A549 (cell line): Measurements from ENCODE around the gene FARSB. TPM values are rescaled to one million over a fixed set of nuclear protein-coding genes. Genes with fewer than 3 reads are reported as not detected.
A peak's percentile ranks its signal among the peaks of the same experiment; 100 is the strongest.

Source experiments
- ATAC-seq, 2 experiments: fragments of 200-7000 bp in 1 of 2; fragments of >200 bp in 1 of 2; cut with Nextera tagmentation in 1 of 2; cut with Tn5 transposase in 1 of 2; 3 replicates each; pipeline versions ENCODE4 v1.8.0 to v1.9.1; 2018 to 2020; ENCODE audit warnings: mild to moderate bottlenecking in 1 of 2, moderate library complexity in 1 of 2
- CTCF ChIA-PET: fragments of 300-600 bp; sonication (Branson Sonifier 250); formaldehyde crosslinking; extraction: SDS; loops from one replicate; lab custom pipeline; 2021; ENCODE audit warnings: antibody characterized with exemption, inconsistent platforms; lab: Yijun Ruan, JAX
- POLR2A ChIA-PET: fragments of 350-600 bp; formaldehyde crosslinking; extraction: SDS; loops from one replicate; lab custom pipeline; 2021; ENCODE audit warnings: antibody characterized with exemption, inconsistent platforms; lab: Yijun Ruan, JAX
- DNase-seq, 2 experiments: peaks; one replicate each; pipeline versions ENCODE4 v3.0.0 to v3.0.0-alpha.2; 2011 to 2016; ENCODE audit warnings: low read depth in 1 of 2, low spot score in 1 of 2
- FAIRE-seq: peaks from 2 replicates; lab custom pipeline; 2011; peaks lifted over from hg19 to GRCh38; lab: Jason Lieb, UNC
- H3K27ac ChIP-seq, 2 experiments: fragments of >200 bp; sonication (Bioruptor Twin); formaldehyde crosslinking; 3 replicates each; pipeline ENCODE4 v1.5.1; 2016 to 2017
- H3K4me1 ChIP-seq: fragments of >200 bp; sonication (Bioruptor Twin); formaldehyde crosslinking; 3 replicates; pipeline ENCODE4 v1.6.1; 2016
- H3K4me2 ChIP-seq: fragments of >200 bp; sonication (Bioruptor Twin); formaldehyde crosslinking; 3 replicates; pipeline ENCODE4 v1.6.1; 2016
- H3K4me3 ChIP-seq: fragments of >200 bp; sonication (Bioruptor Twin); formaldehyde crosslinking; 3 replicates; pipeline ENCODE4 v1.5.1; 2016
- H3K9me3 ChIP-seq: fragments of >200 bp; sonication (Bioruptor Twin); formaldehyde crosslinking; 3 replicates; pipeline ENCODE4 v1.6.1; 2016
- CEBPB ChIP-seq, 2 experiments: fragments of >200 bp in 1 of 2; sonication (Bioruptor Twin) in 1 of 2; formaldehyde crosslinking in 1 of 2; IDR thresholded peaks; 2 replicates each; pipeline ENCODE4 v1.6.1; 2012 to 2016
- CHD2 ChIP-seq: fragments of 150-350 bp; IDR thresholded peaks from 2 replicates; pipeline ENCODE4 v1.6.1; 2014; ENCODE audit warnings: low read length; ENCODE audit not compliant: partially characterized antibody
- EHF ChIP-seq: fragments of 250-450 bp; sonication (Bioruptor Pico); IDR thresholded peaks from 2 replicates; pipeline ENCODE4 v1.5.0; 2020; ENCODE audit warnings: mild to moderate bottlenecking
- ESRRA ChIP-seq: fragments of 150-350 bp; IDR thresholded peaks from 2 replicates; pipeline ENCODE4 v1.6.1; 2014; ENCODE audit warnings: mild to moderate bottlenecking, low read length, borderline replicate concordance
- FOSL2 ChIP-seq, 2 experiments: fragments of 450-650 bp in 1 of 2; fragments of >200 bp in 1 of 2; sonication (Bioruptor Twin) in 1 of 2; formaldehyde crosslinking; IDR thresholded peaks; 2 replicates each; pipeline versions ENCODE4 v1.5.0 to v1.6.1; 2016 to 2020; ENCODE audit warnings: mild to moderate bottlenecking in 1 of 2, moderate library complexity in 1 of 2
- FOXS1 ChIP-seq: fragments of 250-450 bp; sonication (Bioruptor Pico); IDR thresholded peaks from 2 replicates; pipeline ENCODE4 v1.5.0; 2020; ENCODE audit warnings: mild to moderate bottlenecking, moderate library complexity
- HOXB13 ChIP-seq: fragments of 250-450 bp; sonication (Bioruptor Pico); IDR thresholded peaks from 2 replicates; pipeline ENCODE4 v1.5.0; 2020; ENCODE audit warnings: low read depth, mild to moderate bottlenecking, moderate library complexity
- HOXB5 ChIP-seq: fragments of 250-450 bp; sonication (Bioruptor Pico); IDR thresholded peaks from 2 replicates; pipeline ENCODE4 v1.5.0; 2020; ENCODE audit warnings: mild to moderate bottlenecking, moderate library complexity
- JUN ChIP-seq, 2 experiments: fragments of >200 bp; sonication (Bioruptor Twin); formaldehyde crosslinking; IDR thresholded peaks; 2 replicates in 1 of 2; 3 replicates in 1 of 2; pipeline ENCODE4 v1.6.1; 2016 to 2017
- JUNB ChIP-seq: fragments of >200 bp; sonication (Bioruptor Twin); formaldehyde crosslinking; IDR thresholded peaks from 2 replicates; pipeline ENCODE4 v1.6.1; 2016
- KDM5A ChIP-seq: fragments of 200-600 bp; sonication (generic); IDR thresholded peaks from 2 replicates; pipeline ENCODE4 v1.6.1; 2016; ENCODE audit warnings: antibody characterized with exemption, mild to moderate bottlenecking
- MAX ChIP-seq: IDR thresholded peaks from 2 replicates; pipeline ENCODE4 v1.6.1; 2012
- NFE2L2 ChIP-seq: fragments of 150-350 bp; conservative IDR thresholded peaks from 2 replicates; pipeline ENCODE4 v1.6.1; 2014; ENCODE audit warnings: low read length
- NPAS2 ChIP-seq: fragments of 250-450 bp; sonication (Bioruptor Pico); IDR thresholded peaks from 2 replicates; pipeline ENCODE4 v1.8.0; 2022; ENCODE audit warnings: mild to moderate bottlenecking, moderate library complexity, borderline replicate concordance
- NR3C1 ChIP-seq: fragments of >200 bp; sonication (Bioruptor Twin); formaldehyde crosslinking; IDR thresholded peaks from 3 replicates; pipeline ENCODE4 v1.6.1; 2017
- RARB ChIP-seq: fragments of 250-450 bp; sonication (Bioruptor Pico); IDR thresholded peaks from 2 replicates; pipeline ENCODE4 v1.8.0; 2021; ENCODE audit warnings: mild to moderate bottlenecking, moderate library complexity
- RCOR1 ChIP-seq: fragments of 150-350 bp; IDR thresholded peaks from 2 replicates; pipeline ENCODE4 v1.6.1; 2014; ENCODE audit warnings: antibody characterized with exemption, low read length, low read depth
- REST ChIP-seq: fragments of 200-600 bp; sonication (generic); IDR thresholded peaks from 2 replicates; pipeline ENCODE4 v1.6.1; 2016; ENCODE audit warnings: antibody characterized with exemption, mild to moderate bottlenecking, moderate library complexity
- RFX5 ChIP-seq: fragments of 450-650 bp; IDR thresholded peaks from 2 replicates; pipeline ENCODE4 v1.7.1; 2014; ENCODE audit warnings: antibody characterized with exemption, mild to moderate bottlenecking, moderate library complexity
- RNF2 ChIP-seq: fragments of 200-600 bp; sonication (generic); IDR thresholded peaks from 2 replicates; pipeline ENCODE4 v1.6.1; 2016; ENCODE audit warnings: low read depth, mild to moderate bottlenecking, antibody characterized with exemption, moderate library complexity, borderline replicate concordance
- TFCP2L1 ChIP-seq: fragments of 250-450 bp; sonication (Bioruptor Pico); IDR thresholded peaks from 2 replicates; pipeline ENCODE4 v1.5.0; 2021; ENCODE audit warnings: mild to moderate bottlenecking
- TP53 ChIP-seq: fragments of 250-450 bp; sonication (Bioruptor Pico); IDR thresholded peaks from 2 replicates; pipeline ENCODE4 v1.5.0; 2021; ENCODE audit warnings: mild to moderate bottlenecking, moderate library complexity
- whole genome bisulfite sequencing: methylation state at CpG from one replicate; pipeline ENCODE4 v1.1.6; 2017; ENCODE audit errors: missing lambda C conversion rate; 5-methylcytosine and 5-hydroxymethylcytosine counted together
- polyA plus RNA-seq, 4 experiments: library from polyadenylated mRNA; depleted of rRNA in 3 of 4; stranded (reverse); fragments of >200 nt; fragmentation: RNase III in 1 of 4; extraction: RNeasy Plus Mini Kit Qiagen cat#74134 plus additional on column Dnase treatment in 1 of 4; gene quantifications; 2 replicates in 3 of 4; 3 replicates in 1 of 4; pipeline ENCODE4 v1.2.3, GENCODE V29; 2011 to 2017
- TF ChIP-seq, protein P1 (sequence below): fragments of 450-650 bp; IDR thresholded peaks from 2 replicates; pipeline ENCODE4 v1.6.1; 2014; ENCODE audit warnings: antibody characterized with exemption
- TF ChIP-seq, protein P2 (sequence below): fragments of >200 bp; sonication (Bioruptor Twin); formaldehyde crosslinking; IDR thresholded peaks from 3 replicates; pipeline ENCODE4 v1.5.1; 2016
- TF ChIP-seq, protein P3 (sequence below): fragments of >200 bp; sonication (Bioruptor Twin); formaldehyde crosslinking; IDR thresholded peaks from 2 replicates; pipeline ENCODE4 v1.6.1; 2016

FARSB gene
- polyA plus RNA-seq, 2 of the 4 experiments (the other 2 are of a cell fraction), result 41.0 to 77.4 TPM

DNA sequence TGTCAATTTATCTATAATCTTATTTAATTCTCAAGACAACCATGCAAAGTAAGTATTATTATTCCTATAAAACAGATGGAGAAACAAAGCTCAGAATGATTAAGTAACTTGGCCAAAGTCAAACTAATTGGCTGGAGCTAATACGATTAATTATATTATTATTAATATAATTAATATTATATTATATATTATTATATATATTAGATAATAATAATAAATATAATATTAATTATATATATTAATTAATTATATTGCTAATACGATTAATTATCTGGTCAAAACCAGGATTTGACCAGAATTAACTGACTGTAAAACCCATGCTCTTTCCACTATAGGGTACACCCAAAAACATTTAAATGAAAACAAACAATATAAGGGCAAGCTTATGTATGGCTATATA, 52.4 kb downstream of the FARSB start:
- H3K4me1 ChIP-seq, result no peaks in the 10 kb centered on the region
- no peak overlapping the region for H3K4me3 ChIP-seq
- TF ChIP-seq KDM5A (no peak), REST (no peak), RCOR1 (no peak), NFE2L2 (no peak), CHD2 (no peak), JUN (IDR thresholded peaks at IDR 0.05) (no peak), TP53 (CRISPR knock-in tag) (no peak)
- TF ChIP-seq, all 56 proteins: peak for 0
- CTCF ChIA-PET, result interaction anchor here (1.3 kb wide), 1 partner anchor 9 kb away, joined by 5 read pairs; no protein-coding TSS in a partner anchor
- WGBS, result 86% methylated on average over 2 of the region's 2 CpGs
- Histone ChIP-seq H3K27ac (no peak overlapping the region), H3K9me3 (no peaks in the 10 kb centered on the region), H3K4me2 (no peak overlapping the region)
- POLR2A ChIA-PET, result interaction anchor here (1.0 kb wide), 1 partner anchor 11 kb away, joined by 3 read pairs; no protein-coding TSS in a partner anchor
- DNase-seq, result no peak
- no peak for FAIRE-seq
- no peak for ATAC-seq

- 90% methylated on average over 4 of the region's 4 CpGs for WGBS
- Histone ChIP-seq H3K4me2 (no peak overlapping the region), H3K4me1 (peaks cover 14% of the 10 kb centered on the region), H3K27ac (no peak overlapping the region), H3K9me3 (no peaks in the 10 kb centered on the region), H3K4me3 (no peak overlapping the region)
- no peak for FAIRE-seq
- no peak for TF ChIP-seq FOXS1
- no peak for TF ChIP-seq JUNB
- TF ChIP-seq RFX5, result no peak
- ChIA-PET POLR2A (no interaction called here), CTCF (interaction anchor here (1.2 kb wide), 1 partner anchor 16 kb away, joined by 4 read pairs; no protein-coding TSS in a partner anchor)
- ATAC-seq, result no peak
- no peak for DNase-seq
Measured at GRCh38 chr2:222598611-222599010, 57.3 kb downstream of the FARSB start.

DNA sequence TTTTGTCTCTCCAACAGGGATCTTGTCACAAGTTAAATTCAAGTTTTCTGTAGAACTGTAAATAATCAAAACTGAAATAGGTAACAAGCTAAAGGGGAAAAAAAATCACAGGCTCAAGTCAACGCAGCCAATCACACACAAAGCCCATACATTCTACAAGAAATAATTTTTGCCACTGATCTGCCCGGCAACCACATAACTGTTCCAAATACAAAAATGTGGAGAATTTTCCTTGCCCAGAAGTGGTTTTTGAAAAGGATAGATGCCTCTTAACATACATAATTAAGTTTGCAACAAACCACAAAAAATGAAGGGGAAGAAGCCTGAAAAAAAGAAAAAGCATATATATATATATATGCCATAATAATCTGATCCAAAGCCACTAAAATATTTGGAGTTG, 60.3 kb downstream of the FARSB start:
- FAIRE-seq, result no peak

DNA sequence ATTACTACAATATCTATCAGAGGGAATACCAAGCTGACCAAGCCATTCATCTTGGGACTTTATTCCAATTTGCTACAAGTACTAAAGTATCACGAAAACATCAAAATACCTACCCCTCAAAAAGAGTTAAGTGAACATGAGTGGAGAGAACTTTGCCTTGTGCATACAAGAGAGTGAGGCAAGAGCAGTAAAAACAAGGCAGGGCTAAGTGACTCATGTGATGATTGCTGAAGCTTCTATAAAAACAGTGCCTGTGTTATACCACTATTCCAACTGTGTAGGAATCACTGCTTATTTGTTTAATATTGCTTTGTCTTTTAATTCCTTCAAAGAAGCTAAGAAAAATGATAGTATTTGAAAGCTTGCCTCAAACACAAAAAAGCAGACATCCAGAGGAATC, 61.2 kb downstream of the FARSB start:
- DNase-seq (peak in 1 of 2 experiments; percentile 45), ATAC-seq (peak; percentile 83 to 90), FAIRE-seq (peak; percentile 68)
- ChIA-PET POLR2A (no interaction called here), CTCF (interaction anchor here (1.0 to 1.6 kb wide), 2 partner anchors 10 to 11 kb away, joined by 3 to 4 read pairs; no protein-coding TSS in a partner anchor)
- H3K9me3 ChIP-seq, result no peaks in the 10 kb centered on the region
- peaks cover 14% of the 10 kb centered on the region for H3K4me1 ChIP-seq
- peak overlapping the region; percentile 3; the same call in 1 of the 3 replicates for H3K4me2 ChIP-seq
- no peak overlapping the region for H3K27ac ChIP-seq
- 86% methylated on average over 1 of the region's 1 CpG for WGBS
- H3K4me3 ChIP-seq, result no peak overlapping the region
- TF ChIP-seq CEBPB (IDR thresholded peaks at IDR 0.05) (no peak), NPAS2 (CRISPR knock-in tag) (no peak), HOXB5 (no peak), EHF (CRISPR knock-in tag) (no peak), TFCP2L1 (CRISPR knock-in tag) (no peak), MAX (no peak), RNF2 (no peak), ESRRA (no peak), FOSL2 (IDR thresholded peaks at IDR 0.05) (no peak), FOSL2 (CRISPR knock-in tag; IDR thresholded peaks at IDR 0.05) (no peak), RARB (CRISPR knock-in tag) (no peak)
- TF ChIP-seq, protein P1, sequence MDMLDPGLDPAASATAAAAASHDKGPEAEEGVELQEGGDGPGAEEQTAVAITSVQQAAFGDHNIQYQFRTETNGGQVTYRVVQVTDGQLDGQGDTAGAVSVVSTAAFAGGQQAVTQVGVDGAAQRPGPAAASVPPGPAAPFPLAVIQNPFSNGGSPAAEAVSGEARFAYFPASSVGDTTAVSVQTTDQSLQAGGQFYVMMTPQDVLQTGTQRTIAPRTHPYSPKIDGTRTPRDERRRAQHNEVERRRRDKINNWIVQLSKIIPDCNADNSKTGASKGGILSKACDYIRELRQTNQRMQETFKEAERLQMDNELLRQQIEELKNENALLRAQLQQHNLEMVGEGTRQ, result no peak
- TF ChIP-seq, protein P2, sequence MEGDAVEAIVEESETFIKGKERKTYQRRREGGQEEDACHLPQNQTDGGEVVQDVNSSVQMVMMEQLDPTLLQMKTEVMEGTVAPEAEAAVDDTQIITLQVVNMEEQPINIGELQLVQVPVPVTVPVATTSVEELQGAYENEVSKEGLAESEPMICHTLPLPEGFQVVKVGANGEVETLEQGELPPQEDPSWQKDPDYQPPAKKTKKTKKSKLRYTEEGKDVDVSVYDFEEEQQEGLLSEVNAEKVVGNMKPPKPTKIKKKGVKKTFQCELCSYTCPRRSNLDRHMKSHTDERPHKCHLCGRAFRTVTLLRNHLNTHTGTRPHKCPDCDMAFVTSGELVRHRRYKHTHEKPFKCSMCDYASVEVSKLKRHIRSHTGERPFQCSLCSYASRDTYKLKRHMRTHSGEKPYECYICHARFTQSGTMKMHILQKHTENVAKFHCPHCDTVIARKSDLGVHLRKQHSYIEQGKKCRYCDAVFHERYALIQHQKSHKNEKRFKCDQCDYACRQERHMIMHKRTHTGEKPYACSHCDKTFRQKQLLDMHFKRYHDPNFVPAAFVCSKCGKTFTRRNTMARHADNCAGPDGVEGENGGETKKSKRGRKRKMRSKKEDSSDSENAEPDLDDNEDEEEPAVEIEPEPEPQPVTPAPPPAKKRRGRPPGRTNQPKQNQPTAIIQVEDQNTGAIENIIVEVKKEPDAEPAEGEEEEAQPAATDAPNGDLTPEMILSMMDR, result no peak
- TF ChIP-seq, protein P3, sequence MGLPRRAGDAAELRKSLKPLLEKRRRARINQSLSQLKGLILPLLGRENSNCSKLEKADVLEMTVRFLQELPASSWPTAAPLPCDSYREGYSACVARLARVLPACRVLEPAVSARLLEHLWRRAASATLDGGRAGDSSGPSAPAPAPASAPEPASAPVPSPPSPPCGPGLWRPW, result no peak

More for the DNA sequence above, 60.3 kb downstream of the FARSB start:
- Histone ChIP-seq H3K27ac (no peak overlapping the region), H3K4me3 (no peak overlapping the region), H3K4me2 (no peak overlapping the region), H3K9me3 (no peaks in the 10 kb centered on the region), H3K4me1 (peaks cover 14% of the 10 kb centered on the region)
- ATAC-seq (no peak), DNase-seq (no peak)
- WGBS, result 95% methylated on average over 2 of the region's 2 CpGs
- CTCF ChIA-PET, result no interaction called here
- POLR2A ChIA-PET, result no interaction called here
- TF ChIP-seq JUNB (no peak), NR3C1 (no peak), HOXB13 (CRISPR knock-in tag) (no peak), KDM5A (no peak)
